CD4-positive, alpha-beta T cell treated with Interleukin-17A for 4 hours (primary cell): ENCODE results near the gene SFXN1.
"Not testable (repeated sequence)": the region's sequence is repeated elsewhere in the genome, so short reads cannot be mapped to it uniquely, and the experiment has no call there.

Source experiments
- DNase-seq: peaks from one replicate; pipeline ENCODE4 v3.0.0-alpha.2; 2020; ENCODE audit warnings: mixed read lengths

The SFXN1 gene, protein sequence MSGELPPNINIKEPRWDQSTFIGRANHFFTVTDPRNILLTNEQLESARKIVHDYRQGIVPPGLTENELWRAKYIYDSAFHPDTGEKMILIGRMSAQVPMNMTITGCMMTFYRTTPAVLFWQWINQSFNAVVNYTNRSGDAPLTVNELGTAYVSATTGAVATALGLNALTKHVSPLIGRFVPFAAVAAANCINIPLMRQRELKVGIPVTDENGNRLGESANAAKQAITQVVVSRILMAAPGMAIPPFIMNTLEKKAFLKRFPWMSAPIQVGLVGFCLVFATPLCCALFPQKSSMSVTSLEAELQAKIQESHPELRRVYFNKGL

DNA sequence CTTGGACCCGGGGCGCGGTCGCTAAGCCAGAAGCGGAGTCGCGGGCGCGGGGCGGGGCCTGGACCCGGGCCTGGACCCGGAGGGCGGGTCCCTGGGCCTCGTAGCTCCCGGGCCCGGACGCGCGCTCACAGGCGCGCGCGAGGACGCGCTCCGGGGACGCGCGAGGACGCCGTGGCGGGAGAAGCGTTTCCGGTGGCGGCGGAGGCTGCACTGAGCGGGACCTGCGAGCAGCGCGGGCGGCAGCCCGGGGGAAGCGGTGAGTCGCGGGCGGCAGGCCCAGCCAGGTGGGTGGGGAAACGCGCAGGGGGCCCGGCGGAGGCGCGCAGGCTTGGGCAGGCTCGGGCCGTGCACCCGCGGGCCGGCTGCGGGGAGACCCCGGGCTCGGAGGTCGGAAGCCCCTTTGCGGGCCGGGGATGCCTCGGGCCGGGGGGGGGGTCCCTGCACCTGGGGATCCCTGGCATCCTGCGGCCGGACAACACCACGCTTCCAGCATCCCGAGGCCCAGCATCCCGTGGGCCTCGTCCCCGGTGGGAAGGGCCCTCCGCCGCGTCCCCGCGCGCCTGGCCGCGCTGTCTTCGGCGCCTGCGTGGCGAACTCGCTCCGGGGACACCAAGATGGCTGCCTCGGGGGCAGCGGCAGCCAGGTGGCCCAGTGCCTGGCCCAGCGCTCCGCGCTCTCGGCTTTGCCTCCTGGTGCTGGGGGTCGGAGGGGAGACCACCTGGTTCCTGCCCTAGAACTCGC, at the start of gene SFXN1:
SFXN1 (plus strand) TSS at position 177 of the 741 bp plus-strand sequence. CDS start 13,544 bp downstream, outside the sequence.
- DNase-seq: peak; percentile 85

DNA sequence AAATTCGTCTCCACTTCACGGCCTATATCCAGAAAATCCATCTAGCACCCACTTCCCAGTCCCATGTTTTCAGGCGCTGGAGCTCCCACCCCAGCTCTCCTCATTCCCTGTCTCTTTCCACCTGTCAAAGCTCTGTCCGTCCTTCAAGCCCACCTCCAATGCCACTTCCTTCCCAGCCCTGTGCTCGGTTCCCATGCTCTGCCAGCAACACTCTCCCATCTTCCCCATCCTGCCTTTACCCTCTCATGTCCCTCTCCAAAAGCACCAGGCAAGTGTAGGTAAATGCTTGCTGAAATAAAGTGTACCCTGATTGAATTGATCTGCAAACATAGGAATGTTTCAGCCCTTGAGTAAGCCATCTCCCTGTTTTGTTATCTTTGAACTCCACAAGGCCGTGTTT, 43.6 kb upstream of the SFXN1 start:
- no peak for DNase-seq

DNA sequence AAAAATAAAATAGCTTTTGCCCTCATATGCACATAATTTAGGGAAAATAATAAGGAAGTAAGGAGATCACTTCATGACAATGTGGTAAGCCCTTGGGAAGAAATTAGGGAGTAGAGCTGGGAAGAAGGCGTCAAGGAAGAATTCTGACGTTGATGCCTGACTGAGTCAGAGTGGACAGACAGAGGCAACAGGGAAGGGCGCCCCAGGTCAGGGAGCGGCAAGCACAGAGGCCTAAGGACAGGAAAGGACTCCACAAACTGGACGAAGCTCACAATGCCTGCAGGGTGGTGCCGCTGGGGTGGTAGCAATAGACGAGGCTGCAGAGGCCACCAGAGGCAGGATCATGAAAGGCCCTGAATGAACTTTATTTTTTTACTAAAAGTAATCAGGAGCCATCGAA, 42.0 kb upstream of the SFXN1 start:
- DNase-seq: no peak

DNA sequence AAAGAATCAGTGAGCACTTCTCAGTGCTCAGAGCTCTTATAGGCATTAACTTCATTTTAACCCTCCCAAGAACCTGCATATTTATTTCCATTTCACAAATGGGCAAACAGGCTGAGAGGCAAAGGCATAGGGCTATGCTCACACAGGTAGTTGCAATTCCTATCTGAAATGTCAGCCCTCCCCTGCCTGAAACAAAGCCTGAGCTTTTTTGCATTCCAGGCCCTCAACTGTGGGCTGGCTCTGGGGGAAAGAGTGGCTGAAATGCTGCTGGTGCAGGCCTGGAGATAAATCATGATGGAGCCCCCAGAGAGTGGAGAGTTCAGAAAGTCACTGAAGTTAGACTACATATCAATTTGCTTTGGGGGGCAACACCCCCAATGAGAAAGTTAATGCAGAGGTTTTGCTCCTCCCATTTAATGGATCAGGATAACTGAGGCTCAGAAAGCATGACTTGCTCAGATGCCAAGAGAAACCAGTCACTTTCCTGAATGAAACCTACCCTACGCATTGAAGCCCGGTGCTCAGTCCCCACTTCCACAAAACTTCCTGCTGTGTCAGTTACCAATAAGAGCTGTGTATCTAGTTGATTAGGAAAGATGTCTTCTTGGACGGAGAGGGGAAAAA, 40.0 kb upstream of the SFXN1 start:
- DNase-seq: no peak

DNA sequence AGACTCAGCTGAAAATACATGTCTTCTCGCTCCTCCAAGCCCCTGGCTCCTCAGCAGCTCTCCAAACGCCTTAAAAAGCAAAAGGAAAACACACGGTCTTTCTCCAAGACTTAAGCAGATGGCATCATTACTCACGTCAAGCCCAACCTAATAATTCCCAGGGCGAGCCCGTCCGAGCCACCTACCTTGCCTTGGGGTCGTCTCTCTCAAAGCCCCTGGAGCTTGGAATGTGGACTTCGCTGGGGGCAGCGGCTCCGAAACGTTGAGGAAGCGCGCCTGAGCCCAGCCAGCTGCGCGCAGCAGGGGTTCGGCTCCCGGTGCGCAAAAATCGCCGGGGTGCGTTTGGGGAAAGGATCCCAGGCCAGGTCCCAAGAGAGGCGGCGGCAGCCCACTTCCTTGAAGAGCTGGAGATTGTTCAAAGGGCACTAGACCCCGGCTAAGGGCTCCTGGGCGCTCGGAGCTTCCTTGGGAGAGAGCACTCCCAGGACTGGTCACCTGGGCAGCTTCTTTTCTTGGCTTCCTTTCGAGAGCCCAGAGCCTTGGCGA, 34.8 kb upstream of the SFXN1 start:
- no peak for DNase-seq

DNA sequence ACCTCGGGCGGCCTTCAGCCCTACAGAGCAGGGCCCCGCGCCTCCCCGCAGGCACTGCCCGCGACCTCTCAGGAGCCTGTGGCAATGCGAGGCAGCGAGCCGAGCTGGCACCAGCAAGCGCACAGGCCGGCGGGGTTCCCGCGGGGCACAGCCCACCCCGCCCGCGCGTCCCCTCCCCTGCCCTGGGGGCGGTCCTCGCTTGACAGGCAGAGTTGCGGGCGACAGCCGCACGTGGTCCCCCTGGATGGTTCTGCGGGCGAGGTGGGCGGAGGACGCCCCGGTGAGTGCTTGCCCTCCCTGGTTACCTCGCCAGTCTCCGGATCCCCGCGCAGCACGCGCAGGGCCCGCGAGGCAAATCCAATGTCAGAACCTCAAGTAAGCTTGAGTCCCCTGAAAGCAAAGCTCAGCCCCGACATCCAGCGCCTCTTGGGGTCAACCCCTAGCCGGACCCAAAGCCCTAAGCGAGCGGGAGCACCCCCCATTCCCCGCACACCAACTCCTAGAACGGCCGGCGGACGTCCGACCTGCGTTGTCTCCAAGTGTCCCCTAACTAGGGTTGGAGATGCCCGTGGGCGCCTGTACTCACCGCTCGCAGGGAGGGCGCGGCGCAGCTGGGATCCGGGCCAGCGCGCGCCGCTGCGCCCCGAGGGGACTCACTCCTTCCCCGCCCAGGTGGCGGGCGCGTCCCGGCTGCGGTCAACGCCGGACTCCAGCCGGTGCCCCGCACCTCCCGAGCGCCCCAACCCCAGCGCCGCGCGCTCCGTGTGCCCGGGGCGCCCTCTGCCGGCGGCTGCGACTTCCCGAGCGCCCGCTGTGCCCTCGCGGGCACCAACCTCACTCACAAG, 34.1 kb upstream of the SFXN1 start, which contains the start of gene DRD1:
DRD1 (minus strand) TSS at position 123 of the 845 bp plus-strand sequence. CDS start 1,083 bp downstream, outside the sequence.
- DNase-seq: peak; percentile 63

DNA sequence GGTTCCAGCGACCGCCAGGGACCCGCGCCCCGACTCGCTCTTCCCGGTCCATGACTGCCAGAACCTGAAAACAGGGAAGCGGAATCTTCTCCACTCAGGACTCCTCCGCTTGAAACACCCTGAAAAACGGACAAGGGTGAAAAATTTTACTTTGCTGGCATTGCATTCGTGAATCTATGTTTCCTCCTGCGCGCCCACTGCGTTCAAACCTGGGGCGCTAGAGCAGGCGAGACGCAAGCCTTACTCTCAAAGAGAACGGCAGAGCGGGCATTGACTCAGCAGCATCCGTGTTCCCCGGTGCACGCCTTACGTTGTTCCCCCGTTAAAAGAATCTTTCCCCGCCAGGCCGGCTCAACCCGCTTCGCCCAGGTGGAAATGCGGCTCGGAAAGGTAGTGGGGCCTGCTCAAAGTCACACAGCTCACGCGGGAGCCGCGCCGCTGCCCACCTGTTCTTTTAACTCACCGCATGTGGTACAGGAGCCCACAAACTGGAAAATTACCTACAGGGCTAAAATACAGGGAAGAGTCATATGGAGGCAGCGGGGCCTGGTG, 33.4 kb upstream of the SFXN1 start:
- DNase-seq: no peak

DNA sequence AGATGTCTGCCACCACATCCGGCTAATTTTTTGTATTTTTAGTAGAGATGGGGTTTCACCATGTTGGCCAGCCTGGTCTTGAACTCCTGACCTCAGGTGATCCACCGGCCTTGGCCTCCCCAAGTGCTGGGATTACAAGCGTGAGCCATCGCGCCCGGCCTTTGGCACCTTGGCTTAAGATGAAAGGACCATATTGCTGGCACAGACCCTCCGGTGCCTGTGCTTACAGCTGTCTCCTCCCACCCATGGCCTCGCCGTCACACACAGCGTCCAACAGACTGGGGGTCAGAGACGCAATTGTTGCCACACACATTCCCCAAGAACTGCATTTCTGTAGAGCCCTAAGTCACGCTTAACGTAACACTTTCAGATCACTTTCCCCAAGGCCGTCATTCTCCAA, 32.0 kb upstream of the SFXN1 start:
- DNase-seq: not testable (repeated sequence)

DNA sequence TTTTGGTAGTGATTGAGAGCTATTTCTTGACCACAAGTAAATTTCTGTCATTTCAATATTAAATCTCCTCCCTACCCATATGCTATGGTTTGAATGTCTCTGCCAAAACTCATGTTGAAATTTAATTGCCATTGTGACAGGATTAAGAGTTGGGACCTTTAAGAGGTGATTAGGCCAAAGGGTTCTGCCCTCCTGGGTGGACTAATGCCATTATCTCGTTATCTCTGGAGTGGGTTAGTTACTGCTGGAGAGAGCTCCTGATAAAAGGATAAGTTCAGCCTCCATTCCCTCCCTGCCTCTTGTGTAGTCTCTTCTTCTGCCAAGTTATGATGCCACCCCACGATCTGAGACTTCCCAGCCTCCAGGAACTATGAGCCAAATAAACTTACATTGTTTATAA, 30.8 kb upstream of the SFXN1 start:
- DNase-seq: no peak

DNA sequence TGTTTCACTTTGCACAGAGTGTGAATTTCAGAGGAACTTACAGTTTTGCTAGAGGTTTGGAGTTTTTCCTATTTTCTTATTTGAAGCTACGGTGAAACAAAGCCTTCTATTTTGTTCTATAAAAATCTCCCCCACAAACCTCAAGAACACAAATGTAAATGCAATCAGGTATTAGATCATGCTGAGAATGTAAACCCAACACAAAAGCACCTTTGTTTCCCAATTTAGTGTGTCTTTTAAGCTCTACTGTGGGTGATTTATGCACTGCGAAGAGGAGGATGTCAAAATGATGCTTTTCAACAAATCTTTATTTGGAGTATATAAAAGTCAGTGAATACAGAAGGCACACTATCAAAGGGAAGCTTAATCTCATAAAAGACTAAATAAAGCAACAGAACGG, 30.1 kb upstream of the SFXN1 start:
- DNase-seq: no peak

DNA sequence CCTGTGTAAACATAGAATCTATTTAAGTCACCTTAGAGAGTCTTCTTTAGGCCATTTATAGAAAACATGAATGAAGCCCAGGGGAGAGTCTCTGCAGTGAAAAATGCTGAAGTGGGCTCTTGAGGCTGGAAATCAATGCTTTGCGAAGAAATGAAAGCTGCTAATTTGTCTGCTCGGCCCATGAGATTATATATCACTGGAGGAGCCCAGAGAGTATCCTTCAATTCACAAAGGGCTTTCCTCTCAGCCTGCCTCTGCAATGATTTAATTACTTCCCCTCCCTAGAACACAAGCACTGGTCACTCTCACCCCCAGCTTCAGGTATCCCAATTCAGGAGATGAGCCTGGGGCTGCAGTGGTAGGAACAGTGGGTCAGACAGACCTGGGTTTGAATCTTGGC, 26.2 kb upstream of the SFXN1 start:
- no peak for DNase-seq

DNA sequence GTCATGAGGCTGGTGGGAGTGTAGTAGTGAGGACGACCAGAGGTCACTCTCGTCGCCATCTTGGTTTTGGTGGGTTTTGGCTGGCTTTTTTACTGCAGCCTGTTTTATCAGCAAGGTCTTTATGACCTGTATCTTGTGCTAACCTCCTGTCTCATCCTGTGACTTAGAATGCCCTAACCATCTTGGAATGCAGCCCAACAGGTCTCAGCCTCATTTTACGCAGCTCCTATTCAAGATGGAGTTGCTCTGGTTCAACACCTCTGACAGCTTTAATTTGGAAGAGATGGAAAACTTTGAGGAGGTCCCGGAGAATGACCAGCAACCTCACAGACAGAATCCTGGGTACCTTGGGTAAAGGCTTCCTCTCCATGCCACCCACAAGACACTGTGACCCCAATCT, 24.0 kb upstream of the SFXN1 start:
- not testable (repeated sequence) for DNase-seq

DNA sequence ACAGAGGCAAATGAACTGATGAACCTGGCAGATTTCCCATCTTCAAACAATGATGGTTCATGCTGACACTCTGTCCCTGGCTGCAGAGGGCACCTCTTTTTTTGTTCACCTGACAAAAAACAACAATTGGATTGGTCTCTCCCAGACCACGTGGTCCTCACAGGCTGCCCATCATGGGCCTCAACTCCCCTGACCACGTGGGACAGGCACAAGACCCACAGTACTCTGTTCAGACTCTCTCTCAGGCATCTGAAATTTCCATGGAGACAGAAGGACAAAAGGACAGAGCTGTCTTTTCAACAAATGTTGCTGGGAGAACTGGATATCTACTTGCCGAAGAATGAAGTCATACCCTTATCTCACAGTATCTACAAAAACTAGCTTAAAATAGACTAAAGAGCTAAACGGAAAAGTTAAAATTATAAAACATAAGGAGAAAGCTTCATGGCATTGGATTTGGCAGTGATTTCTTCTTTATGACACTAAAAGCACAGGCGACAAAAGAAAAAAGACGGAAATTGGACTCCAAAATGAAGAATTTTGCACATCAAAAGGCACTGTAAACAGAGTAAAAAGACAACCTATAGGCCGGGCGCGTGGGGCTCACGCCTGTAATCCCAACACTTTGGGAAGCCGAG, 22.1 kb upstream of the SFXN1 start:
- DNase-seq: no peak

DNA sequence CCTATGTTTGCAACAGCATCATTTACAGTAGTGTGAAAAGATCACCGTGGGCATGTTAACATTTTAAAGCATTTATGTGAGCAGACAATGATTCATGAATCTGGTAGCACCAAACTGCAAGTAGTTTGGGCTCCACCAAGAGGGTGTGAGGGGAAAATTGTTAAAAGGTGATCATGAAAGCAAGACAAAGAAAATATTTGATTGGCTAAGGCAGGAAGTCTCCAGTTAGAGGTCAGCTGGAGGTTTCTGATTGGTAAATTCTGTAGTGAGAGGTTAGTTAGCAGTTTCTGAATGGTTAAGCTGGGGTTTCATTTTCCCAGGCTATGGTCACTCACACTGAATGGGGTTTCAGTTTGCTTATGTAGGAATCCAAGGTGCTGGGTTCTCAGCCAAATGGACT, 20.9 kb upstream of the SFXN1 start:
- DNase-seq: no peak

DNA sequence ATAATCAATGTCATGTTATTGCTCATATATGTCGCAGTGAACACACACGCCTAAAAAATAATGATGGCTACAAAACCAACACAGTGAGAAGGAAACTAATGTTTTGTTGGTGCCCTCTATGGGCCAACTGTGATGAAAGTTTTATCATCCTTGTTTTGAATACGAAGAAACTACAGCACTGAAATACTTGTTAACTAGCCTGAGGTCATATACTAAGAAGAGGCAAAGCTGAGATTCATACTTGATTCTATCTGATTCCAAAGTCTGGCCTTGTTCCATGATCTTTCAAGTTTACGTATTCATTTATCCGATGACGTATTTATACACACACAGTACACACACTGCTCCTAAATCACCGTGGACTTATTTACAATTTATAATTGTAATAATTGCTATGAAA, 18.2 kb upstream of the SFXN1 start:
- no peak for DNase-seq

DNA sequence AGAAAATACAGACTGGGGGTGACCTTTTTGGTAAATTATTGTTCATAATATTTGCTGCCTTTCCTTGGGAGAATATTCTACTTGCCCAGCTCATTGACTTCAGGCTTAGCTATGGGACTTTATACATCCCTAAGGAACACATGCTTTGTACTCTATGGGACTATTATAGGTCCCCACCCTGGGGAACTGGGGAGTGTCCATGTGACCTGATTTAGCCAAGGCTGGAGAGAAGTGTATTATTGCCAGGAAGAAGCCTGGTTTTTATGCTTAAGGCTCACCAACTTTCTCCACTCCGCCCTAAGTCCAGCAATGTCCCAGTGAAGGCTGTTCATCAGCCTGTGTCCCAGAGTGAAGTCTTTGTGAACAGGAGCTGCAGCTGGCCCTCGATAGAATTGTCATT, 17.8 kb upstream of the SFXN1 start:
- no peak for DNase-seq

DNA sequence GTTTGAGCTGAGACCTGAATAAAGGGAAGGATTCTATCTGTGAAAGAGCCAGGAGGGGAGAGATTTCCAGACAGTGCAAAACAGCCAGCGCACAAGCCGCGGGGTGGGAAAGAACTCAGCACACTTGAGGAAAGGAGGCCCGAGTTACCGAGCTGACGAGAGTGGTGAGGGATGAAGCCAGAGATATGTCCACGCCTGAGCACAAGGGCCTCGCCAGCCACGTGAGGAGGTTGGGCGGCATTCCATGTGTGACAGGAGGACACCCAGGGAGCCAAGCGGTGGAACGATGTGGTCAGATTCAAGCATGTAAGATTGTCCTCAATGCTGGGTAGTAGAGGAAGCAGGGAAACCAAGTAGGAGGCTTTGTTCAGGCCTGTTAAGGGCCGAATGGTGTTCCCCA, 17.0 kb upstream of the SFXN1 start:
- no peak for DNase-seq

DNA sequence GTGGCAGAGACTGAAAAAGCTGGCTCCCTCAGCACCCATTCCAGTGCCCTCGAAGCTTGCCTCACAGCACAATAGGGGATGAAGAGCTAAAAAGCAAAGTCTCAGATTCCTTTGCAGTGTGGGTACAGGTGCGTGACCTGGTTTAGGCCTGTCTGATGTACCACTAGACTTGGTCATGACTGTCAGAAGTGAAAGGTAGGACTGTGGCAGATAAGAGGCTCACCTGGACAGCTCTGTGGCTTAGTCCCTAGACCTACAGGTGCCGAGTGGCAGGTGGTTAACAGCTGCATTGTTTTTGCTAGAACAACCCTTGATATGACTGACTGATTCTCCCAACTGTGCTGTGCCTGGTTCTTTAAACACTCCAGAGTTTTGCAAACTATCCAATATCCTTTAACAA, 14.7 kb upstream of the SFXN1 start:
- no peak for DNase-seq

DNA sequence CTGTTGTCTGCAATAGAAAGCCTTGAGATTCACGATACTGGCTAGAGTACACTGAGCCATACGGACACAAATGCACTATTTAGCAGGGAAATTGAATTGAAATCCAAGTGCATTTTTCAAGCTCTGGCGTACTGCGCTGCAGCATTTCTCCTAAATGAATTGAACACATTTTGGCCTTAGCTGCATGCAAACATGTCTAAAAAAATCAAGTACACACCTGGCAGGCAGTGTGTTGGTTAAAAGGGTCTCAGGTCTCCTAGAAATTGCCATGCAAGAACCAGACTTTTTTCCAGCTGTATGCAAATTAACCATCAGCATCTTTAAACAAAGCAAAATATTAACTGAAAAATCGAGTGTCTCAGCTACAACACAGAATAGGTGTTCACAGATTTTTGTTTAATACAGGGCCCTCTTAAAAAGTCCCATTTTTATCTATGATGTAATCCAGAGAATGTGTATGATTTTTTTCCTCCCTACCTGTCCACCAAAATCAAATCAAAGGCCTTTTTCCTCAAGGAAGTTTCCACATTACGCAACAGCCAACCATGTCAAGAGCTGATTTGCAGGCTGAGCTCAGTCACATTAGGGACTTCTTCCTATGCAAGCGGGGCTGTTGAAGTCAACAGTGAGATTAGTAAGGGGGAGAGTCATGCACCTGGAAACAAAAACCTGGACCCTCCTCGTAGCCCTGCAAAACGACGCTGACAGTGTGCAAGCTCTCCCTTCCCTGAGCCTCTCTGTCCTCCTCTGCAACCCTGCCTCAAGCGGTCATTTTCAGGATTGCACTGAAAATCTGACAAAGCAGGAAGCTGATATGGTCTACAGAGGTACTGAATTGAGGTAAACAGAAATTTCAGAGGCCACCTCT, 14.1 kb upstream of the SFXN1 start:
- peak; percentile 73 for DNase-seq

DNA sequence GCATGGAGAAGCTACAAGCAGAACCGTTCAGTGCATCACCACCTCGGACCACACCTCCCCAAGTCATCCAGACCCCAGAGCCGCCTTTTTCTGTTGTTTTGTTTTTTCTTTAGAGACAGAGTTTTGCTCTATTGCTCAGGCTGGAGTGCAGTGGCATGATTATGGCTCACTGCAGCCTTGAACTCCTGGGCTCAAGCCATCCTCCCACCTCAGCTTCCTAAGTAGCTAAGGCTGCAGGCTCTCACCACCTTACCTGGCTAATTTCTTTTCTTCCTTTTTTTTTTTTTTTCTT, 13.5 kb upstream of the SFXN1 start:
- DNase-seq: no peak

DNA sequence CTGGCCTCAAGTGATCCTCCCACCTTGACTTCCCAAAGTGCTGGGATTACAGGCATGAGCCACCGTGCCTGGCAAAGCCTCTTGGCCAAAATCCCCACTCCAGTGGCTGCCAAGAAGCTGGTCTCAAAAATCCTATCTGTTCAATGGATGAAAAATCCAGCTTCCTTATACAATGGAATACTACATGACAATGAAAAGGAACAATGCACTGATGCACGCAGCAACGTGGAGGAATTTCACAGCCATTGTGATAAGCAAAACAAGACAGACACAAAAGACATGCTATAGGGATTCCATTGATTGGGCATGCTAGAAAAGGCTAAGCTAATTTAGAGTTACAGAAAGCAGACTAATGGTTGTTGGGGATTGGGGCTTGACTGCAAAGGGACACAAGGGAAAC, 13.1 kb upstream of the SFXN1 start:
- DNase-seq: no peak
